ENCODE results near the gene TELO2.
"Not testable (repeated sequence)": the region's sequence is repeated elsewhere in the genome, so short reads cannot be mapped to it uniquely, and the experiment has no call there.

Gene TELO2

DNA sequence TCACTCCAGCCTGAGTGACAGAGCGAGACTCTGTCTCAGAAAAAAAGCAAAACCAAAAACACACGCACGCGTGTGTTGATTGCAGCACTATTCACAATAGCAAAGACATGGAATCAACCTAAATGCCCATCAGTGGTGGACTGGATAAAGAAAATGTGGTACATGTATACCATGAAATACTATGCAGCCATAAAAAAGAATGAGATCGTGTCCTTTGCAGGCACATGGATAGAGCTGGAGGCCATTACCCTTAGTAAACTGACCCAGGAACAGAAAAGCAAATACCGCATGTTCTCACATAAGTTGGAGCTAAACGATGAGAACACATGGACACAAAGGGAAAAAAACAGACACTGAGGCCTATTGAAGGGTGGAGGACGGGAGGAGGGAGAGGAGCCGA, 14.2 kb upstream of the TELO2 start:
- DNase-seq = not testable (repeated sequence)

DNA sequence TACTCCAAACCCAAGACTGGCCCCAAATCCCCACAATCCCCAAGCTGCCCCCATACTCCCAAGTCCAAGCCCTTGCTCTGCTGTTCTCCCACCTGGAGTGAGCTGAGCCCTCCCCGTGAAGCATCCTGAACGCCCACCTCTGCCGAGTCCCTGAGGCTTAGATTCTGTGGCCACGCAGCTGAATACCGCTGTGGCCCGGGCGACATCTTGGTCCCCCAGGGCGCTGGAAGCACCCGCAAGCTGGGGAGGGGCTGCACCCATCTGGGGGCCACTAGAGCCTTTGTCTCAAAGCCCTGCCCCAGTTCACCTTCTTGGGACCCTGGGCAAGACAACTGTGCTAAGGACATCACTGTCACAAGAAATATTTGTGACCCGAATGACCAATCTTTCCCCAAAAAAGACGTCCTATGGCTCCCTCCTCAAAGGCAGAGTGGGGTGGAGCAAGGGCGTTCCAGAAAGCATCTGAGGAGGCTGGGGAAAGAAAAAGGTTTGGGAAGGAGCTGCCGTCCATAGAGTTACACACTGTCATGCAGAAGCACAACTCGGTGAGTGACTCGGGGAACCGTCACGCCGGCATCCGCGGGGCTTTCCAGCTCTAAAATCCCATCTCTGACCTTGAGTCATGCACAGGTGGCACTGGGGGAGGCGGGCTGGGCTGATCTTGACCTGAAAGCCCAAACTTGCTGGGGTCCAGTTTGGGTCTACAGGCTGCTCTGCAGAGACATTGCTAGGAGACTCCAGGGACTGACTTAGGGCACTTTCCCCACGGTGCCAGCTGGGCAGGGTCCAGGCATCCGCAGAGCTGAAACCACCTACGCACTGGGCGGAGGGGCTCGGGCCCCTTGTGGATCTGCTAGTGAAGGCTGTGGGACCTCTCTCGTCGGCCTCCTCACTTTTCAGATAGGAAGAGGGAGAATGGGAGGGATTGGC, 11.0 kb upstream of the TELO2 start:
- DNase-seq = no peak

DNA sequence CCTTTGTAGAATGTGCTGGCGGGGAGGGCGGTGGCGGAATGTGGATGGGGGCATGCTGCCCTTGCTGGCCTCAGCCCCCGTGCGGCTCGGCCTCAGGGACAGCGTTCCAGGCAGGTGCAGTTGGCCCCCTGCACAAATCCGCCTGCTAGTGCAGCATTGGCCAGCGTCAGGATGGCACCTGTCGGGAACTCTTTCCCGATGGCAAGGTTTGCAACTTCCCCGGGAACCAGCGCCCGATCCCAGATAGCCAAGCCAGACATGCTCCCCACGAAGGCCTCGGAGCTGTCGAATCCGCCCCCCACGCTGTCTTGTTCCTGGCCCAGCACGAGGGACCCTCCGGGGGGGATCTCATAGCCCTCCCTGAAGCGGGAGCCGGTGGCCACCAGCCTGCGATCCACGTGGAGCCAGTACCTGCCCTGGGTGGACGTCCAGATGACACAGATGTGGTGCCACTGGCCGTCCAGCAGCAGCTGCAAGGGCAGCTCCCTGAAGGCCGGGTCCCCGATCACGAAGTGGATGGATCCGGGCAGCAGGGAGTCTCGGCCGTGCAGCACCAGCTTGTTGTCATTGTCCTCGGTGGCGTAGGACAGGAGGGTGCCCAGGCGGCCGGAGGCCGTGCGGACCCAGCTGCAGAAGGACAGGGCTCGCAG, 7.2 kb upstream of the TELO2 start:
- DNase-seq = no peak

DNA sequence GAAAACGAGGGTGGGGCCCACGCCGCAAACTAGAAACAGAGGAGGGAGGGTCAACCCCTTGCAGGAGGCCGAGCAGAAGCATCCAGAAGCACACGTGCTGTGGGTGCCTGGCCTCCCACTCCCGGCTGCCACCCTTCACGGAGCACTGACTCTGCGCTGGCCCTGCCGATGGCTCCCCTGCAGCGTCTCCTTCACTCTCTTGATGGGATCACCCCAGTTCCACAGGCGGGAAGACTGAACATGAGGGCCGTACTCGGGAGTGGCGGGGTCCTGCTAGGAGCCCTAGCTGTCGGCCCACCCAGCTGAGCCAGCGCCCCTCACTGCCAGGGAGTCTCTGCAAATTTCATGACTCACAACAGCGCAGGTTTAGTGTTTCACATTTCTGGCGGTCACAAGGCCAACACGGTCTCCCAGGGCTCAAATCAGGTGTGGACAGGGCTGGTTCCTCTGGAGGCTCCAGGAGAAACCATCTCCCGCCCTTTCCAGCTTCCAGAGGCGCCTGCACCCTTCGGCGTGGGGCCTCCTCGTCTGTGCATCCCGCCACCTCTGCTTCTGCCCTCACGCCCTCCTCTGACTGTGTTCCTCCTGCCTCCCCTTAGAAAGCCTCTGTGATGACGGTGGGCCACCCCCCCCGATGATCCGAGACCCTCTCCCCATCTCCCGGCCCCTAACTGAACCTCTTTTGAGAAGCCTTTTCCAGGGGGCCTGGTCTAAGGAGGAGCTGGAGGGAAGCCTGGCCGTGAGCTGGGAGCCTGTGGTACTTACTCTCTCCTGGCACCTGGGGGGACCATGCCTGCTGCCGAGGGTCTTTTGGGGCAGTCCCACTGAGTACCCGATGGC, 6.4 kb upstream of the TELO2 start:
- DNase-seq = no peak

DNA sequence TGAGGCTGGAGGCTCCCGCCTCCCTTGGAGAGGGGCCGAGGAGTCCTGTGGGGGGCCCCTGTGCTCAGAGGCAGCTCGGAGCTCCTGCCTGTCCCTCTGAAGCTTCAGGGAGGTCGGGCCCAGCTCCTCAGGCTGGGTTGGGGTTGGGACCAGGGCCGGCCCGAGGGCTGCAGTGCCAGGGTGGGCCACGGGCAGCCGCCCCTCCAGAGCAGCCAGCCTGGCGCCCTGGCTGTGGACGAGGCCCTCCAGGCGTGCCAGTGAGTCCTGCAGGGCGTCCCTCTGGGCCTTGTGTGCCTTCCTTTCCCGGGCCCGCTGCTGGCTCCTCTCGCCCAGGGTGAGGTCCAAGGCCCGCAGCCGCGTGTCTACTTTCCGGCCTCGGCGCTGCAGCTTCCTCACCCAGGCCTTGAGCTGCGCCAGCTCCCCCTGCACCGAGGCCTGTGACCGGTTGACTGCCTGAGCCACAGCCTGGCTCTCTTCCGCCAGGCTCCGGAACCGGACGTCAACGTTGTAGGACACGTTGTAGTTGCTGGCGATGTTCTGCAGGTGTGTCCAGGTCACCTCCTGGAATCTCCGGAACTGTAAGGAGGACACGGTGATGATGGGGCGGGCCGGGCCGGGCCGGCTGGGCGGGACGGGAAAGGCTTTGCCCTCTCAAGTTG, 5.6 kb upstream of the TELO2 start:
- DNase-seq = no peak

DNA sequence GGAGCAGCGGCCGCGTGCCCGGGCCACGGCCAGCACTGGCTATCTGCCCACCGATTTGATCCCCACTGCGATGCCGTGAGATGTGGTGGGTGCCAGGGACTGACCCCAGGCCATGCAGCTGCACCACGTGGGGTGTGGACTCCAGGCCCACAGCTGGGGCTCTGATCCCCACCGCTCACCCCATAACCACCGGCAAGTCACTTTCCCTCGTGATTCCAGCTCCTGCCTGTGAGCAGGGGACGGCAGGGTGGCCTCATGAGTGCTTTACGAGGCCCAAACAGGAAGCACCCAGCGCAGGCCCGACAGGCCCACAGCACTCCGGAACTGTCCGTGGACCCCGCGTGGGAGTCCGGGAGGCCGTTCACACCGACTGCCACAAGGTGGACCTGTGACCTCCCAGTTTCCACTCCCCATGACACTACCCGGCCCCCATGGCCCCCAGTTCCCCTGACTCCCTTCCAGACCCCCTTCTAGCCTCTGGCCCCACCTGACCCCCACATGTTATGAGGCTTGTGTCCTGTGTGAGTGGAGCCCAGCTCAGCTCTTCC, 5.0 kb upstream of the TELO2 start:
- DNase-seq = no peak

DNA sequence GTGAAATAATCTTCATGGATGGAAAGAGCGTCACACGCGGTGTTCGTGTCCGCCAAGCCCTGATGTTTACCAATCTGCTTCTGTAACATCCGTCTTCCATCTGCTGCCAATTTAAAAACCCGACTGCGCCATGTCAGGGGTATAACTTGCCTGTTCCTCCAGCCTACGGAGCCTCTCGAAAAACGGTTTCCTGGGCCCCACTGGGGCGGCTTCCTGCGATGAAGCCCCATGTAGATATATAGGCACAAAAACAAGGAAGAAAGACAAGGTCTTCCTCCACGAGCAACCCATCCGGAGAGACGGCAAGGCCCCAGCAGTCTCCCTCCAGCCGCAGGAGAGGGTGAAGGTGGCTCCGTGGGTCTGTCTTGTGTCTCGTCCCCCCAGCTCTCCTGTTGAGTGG, 4.5 kb upstream of the TELO2 start, which contains the start of gene PTX4:
Gene PTX4 (minus strand): TSS at position 326 of the 400 bp plus-strand sequence. CDS start 35 bp downstream, at position 291.
- no peak for DNase-seq

DNA sequence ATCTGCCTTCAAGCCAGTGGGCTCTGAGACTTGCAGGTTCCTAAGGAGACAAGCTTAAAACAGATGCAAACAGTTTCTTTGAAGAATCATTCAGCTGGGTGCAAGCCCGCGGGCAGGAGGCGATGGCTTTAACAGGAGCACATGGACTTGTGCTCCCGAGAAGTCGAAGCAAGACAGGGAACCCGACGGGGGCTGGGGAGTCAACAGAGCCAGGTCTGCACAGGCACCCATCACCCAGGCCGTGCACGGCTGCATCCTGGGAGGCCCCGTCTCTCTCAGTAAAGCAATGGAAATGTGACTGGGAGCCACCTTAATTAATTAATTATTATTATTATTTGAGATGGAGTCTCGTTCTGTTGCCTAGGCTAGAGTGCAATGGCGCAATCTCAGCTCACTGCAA, 4.1 kb upstream of the TELO2 start:
- DNase-seq = no peak

DNA sequence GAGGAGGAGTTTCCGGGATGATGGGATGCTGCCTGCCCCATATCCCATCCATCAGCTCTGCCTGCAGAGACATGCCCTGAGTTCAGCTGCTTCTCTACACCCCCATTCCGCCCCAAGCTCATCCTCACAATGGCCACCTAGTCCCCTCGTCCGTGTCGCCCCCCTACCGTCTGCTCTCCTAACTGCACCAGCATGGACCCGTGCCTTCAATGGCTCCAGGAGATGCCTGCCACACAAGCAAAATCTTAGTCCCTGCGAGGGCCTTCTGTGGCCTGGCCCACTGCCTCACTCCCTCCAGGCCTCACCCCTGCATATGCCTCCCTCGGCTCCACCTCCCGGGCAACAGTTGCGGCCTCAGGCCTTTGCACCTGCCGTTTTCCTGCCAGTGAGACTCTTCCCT, 1.8 kb upstream of the TELO2 start:
- DNase-seq = no peak

DNA sequence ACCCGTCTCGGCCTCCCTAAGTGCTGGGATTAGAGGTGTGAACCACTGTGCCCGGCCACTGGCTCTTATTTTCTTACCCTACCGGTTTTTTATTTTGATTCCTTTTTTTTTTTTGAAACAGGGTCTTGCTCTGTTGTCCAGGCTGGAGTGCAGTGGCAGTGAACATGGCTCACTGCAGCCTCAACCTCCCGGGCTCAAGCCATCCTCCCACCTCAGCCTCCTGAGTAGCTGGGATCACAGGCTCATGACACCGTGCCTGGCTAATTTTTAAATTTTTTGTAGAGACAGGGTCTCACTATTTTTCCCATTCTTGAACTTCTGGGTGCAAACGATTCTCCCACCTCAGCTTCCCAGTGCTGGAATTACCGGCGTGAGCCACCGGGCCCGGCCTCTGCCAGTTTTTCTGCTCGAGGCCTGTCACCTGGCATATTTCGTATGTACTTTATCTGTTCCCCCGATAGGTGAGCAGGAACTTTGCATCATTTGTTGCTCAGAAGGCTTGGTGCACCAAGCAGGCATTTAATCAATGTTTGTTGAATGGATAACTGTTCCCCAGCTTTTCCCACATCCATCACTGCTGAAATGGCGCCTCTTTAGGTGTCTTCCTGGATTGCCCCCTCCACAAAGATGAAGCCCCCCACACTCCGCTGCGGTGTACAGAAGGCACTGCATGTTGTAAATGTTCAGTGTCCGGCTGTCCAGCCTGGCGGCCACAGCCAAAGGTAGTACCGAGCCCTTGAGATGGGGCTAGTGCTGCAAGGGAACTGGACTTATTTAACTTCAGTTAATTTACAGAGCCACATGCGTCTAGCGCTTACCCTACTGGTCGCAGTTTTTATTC, 858 bp upstream of the TELO2 start:
- no peak for DNase-seq

DNA sequence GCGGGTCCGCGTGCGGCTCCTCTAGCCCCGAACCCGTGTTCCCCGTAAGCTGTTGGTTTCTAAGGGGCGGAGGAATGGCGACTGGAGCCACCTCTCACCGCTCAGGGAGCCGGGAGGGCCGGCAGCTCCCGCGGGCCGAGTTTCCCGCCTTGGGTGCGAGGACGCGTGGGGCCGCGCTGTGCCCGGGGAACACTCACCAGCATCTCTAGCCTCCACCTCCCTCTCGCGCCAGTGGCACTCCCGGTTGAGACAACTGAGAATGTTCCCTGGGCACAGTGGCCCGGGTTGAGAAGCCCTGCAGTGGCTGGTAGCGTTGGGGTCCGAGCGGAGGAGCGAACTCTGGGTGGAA, 560 bp downstream of the TELO2 start:
- DNase-seq = no peak

DNA sequence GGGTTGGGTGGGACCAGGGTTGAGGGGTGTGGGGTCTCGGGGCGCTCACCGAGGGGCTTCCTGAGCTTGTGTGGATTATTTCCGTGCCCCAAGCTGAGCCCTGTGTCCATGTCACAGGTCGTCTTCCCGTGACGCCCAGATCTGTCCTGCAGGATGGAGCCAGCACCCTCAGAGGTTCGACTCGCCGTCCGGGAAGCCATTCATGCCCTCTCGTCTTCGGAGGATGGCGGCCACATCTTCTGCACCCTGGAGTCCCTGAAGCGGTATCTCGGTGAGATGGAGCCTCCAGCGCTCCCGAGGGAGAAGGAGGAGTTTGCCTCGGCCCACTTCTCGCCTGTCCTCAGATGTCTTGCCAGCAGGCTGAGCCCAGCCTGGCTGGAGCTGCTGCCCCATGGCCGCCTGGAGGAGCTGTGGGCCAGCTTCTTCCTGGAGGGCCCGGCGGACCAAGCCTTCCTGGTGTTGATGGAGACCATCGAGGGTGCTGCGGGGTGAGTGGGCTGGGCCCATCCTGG, 1.0 kb downstream of the TELO2 start:
- DNase-seq = no peak

DNA sequence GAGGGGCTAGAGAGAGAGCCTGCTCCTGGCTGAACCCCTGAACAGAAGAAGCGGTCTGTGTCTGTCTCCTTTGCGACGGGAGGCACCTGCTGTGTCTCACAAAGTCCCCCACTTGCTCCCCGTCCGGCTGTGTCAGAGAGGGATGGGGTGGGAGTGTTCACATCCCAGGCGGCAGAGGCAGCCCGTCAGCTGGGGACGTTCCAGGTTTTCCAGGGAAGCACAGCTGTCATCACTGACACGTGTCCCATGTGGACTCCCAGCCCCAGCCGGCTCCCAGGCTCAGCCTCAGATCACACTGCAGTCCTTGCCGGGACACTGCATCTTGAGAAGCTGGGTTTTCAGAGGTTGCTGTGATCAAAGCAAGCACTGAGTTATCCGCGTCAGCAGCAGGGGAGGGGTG, 1.6 kb downstream of the TELO2 start:
- DNase-seq = no peak

DNA sequence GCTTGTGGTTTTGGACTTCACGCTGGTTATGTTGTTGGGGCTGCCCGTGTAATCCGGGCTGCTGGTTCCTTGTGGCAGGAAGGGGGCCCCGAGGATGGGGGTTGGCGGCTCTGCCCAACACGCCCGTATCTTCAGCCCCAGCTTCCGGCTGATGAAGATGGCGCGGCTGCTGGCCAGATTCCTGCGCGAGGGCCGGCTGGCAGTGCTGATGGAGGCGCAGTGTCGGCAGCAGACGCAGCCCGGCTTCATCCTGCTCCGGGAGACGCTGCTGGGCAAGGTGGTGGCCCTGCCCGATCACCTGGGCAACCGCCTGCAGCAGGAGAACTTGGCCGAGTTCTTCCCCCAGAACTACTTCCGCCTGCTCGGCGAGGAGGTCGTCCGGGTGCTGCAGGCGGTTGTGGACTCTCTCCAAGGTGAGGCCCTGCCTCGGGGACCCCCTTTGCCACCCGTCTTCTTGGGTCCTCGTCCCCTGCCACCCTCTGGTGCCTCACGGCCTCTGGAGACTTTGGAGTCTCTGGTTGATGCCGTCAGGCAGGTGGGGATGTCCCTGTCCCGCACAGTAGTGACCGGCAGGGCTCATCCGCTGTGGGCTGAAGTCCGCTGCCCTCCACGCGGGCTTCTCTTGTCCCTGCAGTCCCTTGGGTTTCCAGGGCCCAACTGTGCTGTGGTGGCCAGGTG, 2.2 kb downstream of the TELO2 start:
- DNase-seq = no peak

DNA sequence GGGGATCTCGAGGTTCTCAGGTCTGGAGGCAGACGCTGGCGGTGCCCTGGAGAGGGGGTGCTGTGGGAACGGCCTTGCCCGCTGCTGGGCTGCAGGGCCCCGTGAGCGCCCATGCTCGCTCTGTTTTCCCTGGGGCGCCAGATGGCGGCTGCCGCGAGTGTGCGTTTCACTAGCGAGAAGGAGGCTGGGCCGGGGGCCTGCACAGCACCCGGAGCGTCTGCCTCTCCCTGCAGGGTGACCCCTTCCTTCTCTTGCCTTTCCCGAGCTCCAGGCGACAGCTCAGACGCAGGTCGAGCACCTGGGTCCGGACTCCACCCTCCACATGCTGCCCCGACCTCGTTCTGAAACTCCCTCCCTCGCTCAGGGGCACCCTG, 2.7 kb downstream of the TELO2 start:
- no peak for DNase-seq

DNA sequence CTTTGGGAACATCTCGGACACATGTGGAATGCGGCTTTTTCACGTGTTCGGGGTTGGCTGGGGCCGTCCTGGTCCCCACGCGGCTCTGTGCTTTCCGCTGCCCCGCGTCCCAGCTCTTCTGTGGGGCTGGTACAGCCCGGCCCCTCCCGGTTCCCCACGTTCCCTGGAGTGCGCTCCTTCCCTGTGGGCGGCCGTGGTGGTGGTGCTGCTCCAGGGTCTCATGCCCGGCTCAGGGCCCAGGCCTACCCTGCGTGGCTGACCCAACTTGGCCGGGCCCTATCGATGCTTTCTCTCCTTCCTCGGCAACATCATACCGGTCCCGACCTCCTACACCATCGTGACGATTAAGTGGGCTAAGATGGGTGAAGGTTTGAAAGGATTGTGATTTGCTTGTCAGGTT, 3.3 kb downstream of the TELO2 start:
- DNase-seq = no peak

DNA sequence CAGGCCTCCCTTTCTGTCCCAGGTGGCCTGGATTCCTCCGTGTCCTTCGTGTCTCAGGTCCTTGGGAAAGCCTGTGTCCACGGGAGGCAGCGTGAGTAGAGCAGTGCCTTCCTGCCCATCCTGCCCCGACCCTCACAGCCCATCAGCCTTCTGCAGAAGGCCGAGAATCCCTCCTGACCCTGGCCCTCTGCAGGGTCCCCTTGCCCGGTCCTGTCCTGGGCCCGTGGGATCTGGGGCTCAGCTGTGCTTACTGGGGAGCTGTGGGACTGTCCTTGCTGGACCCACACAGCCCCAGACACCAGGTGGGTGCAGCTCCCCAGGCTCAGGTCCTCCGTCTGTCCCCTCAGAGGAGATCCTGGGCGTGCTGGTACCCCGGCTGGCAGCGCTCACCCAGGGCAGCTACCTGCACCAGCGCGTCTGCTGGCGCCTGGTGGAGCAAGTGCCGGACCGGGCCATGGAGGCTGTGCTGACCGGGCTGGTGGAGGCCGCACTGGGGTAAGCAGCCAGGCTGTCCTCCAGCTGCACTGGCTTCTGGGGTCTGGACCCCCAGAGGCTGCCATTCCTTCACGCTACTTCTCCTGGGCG, 3.9 kb downstream of the TELO2 start:
- no peak for DNase-seq

DNA sequence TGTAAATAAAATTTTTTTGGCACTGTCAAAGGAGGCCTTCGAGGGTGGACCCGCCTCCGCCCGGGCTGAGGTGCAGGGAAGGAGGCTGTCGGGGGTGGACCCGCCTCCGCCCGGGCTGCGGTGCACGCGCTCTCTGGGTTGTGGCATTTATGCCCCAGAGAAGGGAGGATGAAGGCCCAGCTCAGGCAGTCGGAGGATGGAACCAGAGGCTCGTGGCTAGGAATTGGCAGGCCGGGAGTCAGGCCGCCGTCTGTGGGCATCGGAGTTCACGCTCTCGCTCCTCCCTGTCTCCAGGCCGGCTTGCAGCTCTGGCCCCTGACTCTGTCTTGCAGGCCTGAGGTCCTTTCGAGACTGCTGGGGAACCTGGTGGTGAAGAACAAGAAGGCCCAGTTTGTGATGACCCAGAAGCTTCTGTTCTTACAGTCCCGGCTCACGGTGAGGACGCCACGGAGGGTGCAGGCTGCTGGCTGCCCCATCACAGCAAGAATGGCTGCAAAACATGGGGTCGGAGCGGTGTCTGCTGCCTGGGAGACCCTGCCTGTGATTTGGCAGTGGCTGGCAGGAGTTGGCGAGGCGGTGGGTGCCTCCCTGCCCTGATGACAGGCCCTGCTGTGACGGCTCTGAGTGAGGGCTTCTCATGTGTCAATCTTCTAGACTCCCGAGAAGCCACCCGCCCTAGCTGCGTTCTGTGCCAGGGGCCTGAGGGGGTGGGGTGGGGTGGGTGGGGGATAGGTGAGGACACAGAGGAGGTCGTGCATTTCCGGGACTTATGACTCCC, 5.9 kb downstream of the TELO2 start:
- no peak for DNase-seq

DNA sequence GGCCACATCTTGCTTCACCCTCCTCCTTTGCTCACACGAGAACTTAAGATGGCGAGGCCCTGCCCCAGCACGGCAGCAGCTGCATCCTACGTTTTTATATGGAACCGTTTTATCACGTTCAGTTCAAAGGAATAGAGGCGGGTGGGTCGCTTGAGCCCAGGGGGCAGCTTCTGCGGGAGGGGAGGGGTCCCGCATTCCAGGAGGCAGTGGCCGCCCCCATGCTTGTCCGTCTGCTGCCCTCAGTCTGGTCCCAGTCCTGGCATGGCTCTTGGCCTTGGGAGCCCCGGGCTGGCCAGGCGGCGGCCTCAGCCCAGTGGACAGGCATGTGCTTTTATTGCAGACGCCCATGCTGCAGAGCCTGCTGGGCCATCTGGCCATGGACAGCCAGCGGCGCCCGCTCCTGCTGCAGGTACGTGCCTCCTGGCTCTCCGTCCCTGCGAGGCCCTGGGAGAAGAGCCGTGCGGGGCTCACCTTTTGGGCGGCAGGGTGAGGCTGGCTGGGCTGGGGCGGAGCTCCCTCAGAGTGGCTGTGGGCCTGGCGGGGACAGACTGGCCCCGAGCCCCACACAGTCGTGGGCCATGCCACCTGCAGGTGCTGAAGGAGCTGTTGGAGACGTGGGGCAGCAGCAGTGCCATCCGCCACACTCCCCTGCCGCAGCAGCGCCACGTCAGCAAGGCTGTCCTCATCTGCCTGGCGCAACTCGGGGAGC, 6.8 kb downstream of the TELO2 start:
- no peak for DNase-seq

All from amniotic stem cell (primary cell).